ENCODE data around the gene KLF1. TPM values are rescaled to one million over a fixed set of nuclear protein-coding genes. Genes with fewer than 3 reads are reported as not detected.

KLF1 gene
- total and polyA plus RNA-seq, 2 of the 13 experiments (the other 11 are each of a cell fraction or from before 2014, with no cell fraction given): not detected

DNA sequence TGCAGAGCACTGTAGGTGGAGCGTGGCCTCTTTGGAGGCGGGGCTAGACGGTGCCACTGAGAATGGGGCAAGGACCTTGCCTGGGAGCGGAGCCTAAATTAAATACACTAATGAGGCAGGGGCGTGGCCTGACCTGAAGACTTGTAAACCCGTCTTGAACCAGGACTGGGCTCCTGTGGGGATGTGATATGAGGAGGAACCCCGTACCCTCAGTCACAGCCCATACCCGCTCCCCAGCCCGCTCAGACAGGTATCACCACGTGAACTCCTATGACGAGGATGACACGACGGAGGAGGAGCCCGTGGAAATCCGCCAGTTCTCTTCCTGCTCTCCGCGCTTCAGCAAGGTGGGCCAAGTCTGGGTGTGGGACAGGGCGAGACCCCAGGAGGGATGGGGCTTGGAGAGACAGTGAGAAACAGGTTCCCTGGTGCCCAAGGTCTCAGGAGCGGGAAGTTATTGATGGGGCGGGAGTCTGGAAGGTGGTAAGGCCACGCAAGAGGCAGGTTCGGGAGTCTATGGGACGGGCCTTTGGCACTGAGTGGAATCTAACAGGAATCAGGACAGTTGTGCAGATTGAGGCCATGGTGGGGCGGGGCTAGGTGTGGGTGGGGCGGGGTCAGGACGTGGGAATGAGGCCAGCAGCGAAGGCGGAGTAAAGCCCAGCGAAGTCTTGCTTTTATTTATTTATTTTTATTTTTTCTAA, 20.4 kb downstream of the KLF1 start:
- Histone ChIP-seq H3K9me3 (ENCODE audit: low read length) (no peaks in the 10 kb centered on the region), H3K9ac (ENCODE audit: insufficient read depth, low read depth, low read length) (no peak overlapping the region), H3K36me3 (replicated peaks in 1 of 2; ENCODE audit: control insufficient read depth in 1 of 2, insufficient read depth in 2 of 2, low read length in 2 of 2) (no peaks in the 10 kb centered on the region), H3K27me3 (ENCODE audit: control insufficient read depth in 1 of 2, insufficient read depth in 2 of 2, low read length in 2 of 2) (no peaks in the 10 kb centered on the region), H4K20me1 (ENCODE audit: insufficient read depth, low read length) (no peaks in the 10 kb centered on the region), H3K79me2 (ENCODE audit: insufficient read depth, low read length) (no peaks in the 10 kb centered on the region), H3K4me3 (replicated peaks in 1 of 3; ENCODE audit: insufficient read depth in 1 of 3, low read depth in 2 of 3, low read length in 3 of 3) (no peak overlapping the region), H3K27ac (ENCODE audit: extremely low read length, insufficient read depth, low read length) (no peak overlapping the region), H3K4me2 (ENCODE audit: low read depth, low read length) (no peak overlapping the region), H2AFZ (ENCODE audit: low read length) (no peak overlapping the region), H3K4me1 (ENCODE audit: insufficient read depth, low read length) (peaks cover 19% of the 10 kb centered on the region)
- CTCF ChIA-PET (ENCODE audit: low intra/inter-chr PET ratio, low total read pairs): no interaction called here
- no peak for ATAC-seq
- in situ Hi-C loops (cut with HindIII; ENCODE audit: extremely low pct_ligation_motif_present, low pct_unique_long_range_greater_than_20kb): no loop called here
- WGBS (ENCODE audit: low lambda C conversion rate): 90% methylated on average over 29 of the region's 29 CpGs
- TF ChIP-seq ZNF160 (CRISPR knock-in tag; IDR thresholded peaks at IDR 0.05): no peak
- TF ChIP-seq ZNF891 (CRISPR knock-in tag; IDR thresholded peaks at IDR 0.05): no peak
- TF ChIP-seq, protein P1, sequence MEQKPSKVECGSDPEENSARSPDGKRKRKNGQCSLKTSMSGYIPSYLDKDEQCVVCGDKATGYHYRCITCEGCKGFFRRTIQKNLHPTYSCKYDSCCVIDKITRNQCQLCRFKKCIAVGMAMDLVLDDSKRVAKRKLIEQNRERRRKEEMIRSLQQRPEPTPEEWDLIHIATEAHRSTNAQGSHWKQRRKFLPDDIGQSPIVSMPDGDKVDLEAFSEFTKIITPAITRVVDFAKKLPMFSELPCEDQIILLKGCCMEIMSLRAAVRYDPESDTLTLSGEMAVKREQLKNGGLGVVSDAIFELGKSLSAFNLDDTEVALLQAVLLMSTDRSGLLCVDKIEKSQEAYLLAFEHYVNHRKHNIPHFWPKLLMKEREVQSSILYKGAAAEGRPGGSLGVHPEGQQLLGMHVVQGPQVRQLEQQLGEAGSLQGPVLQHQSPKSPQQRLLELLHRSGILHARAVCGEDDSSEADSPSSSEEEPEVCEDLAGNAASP (CRISPR knock-in tag; IDR thresholded peaks at IDR 0.05; ENCODE audit: borderline replicate concordance): no peak
- TF ChIP-seq ZNF674 (CRISPR knock-in tag; IDR thresholded peaks at IDR 0.05; ENCODE audit: low read depth): no peak
- no peak for TF ChIP-seq ZNF10 (CRISPR knock-in tag; IDR thresholded peaks at IDR 0.05; ENCODE audit: borderline replicate concordance, low read depth)
- POLR2A ChIA-PET: no interaction called here
- no peak for FAIRE-seq
- BruUV-seq (replicated peaks): no TSS peak
- no peak for DNase-seq (ENCODE audit: low spot score)
- intact Hi-C loops (cut with micrococcal nuclease; ENCODE audit: unreplicated experiment): no loop called here
